A673 (cell line): ENCODE measurements around the gene ST8SIA5. TPM values are rescaled to one million over a fixed set of nuclear protein-coding genes. Genes with fewer than 3 reads are reported as not detected.
A peak's percentile ranks its signal among the peaks of the same experiment; 100 is the strongest.

ENCODE experiments used
- BruUV-seq: library from RNA; stranded (reverse); fragments of 400-500 nt; replicated peaks from 2 replicates; lab custom pipeline; 2021; lab: Mats Ljungman, UMichigan
- CTCF ChIA-PET: fragments of 300-600 bp; sonication (Branson Sonifier 250); formaldehyde crosslinking; loops from one replicate; lab custom pipeline; 2022; ENCODE audit warnings: antibody characterized with exemption; lab: Charles Lee
- POLR2A ChIA-PET: fragments of 300-600 bp; sonication (Branson Sonifier 250); formaldehyde crosslinking; loops from one replicate; lab custom pipeline; 2022; ENCODE audit warnings: antibody characterized with exemption; ENCODE audit not compliant: low non-redundant PET; lab: Charles Lee
- DNase-seq: peaks from one replicate; pipeline ENCODE4 v3.0.0-alpha.2; 2015; ENCODE audit warnings: low spot score
- H3K27ac ChIP-seq: fragments of 200-600 bp; sonication (generic); 2 replicates; pipeline ENCODE4 v1.5.1; 2016; ENCODE audit warnings: mixed run types, low read depth, mild to moderate bottlenecking, mixed read lengths, antibody characterized with exemption, low read length; ENCODE audit not compliant: poor library complexity, severe bottlenecking
- H3K27me3 ChIP-seq: fragments of 200-600 bp; sonication (generic); replicated peaks from 2 replicates; pipeline ENCODE4 v1.6.1; 2017; ENCODE audit warnings: mixed run types, low read depth, mild to moderate bottlenecking, mixed read lengths, antibody characterized with exemption, low read length; ENCODE audit not compliant: insufficient read depth, poor library complexity
- H3K36me3 ChIP-seq: fragments of 200-600 bp; sonication (generic); 2 replicates; pipeline ENCODE4 v1.6.1; 2016; ENCODE audit warnings: mixed run types, mild to moderate bottlenecking, mixed read lengths, antibody characterized with exemption, low read length; ENCODE audit not compliant: insufficient read depth, poor library complexity, severe bottlenecking
- H3K4me1 ChIP-seq: fragments of 200-600 bp; sonication (generic); 2 replicates; pipeline ENCODE4 v1.6.1; 2017; ENCODE audit warnings: mixed run types, mild to moderate bottlenecking, mixed read lengths, antibody characterized with exemption, low read length; ENCODE audit not compliant: insufficient read depth, poor library complexity, severe bottlenecking
- H3K4me3 ChIP-seq: fragments of 200-600 bp; sonication (generic); 2 replicates; pipeline ENCODE4 v1.5.1; 2016; ENCODE audit warnings: low read depth, mixed run types, mild to moderate bottlenecking, mixed read lengths, low read length; ENCODE audit not compliant: poor library complexity, severe bottlenecking
- H3K9me3 ChIP-seq: fragments of 200-600 bp; sonication (generic); 2 replicates; pipeline ENCODE4 v1.6.1; 2016; ENCODE audit warnings: mixed run types, low read depth, mild to moderate bottlenecking, mixed read lengths, antibody characterized with exemption, low read length; ENCODE audit not compliant: poor library complexity, severe bottlenecking
- EZH2 ChIP-seq: fragments of 200-600 bp; sonication (generic); IDR thresholded peaks from 2 replicates; pipeline ENCODE4 v1.6.1; 2017; ENCODE audit warnings: borderline replicate concordance, low read depth, mild to moderate bottlenecking, mixed read lengths, antibody characterized with exemption, low read length; ENCODE audit not compliant: poor library complexity, severe bottlenecking
- intact Hi-C: fragments of 100-400 bp; cut with micrococcal nuclease; formaldehyde crosslinking; loops from one replicate; pipeline ENCODE4 v1.10.0; 2022; ENCODE audit not compliant: unreplicated experiment
- total RNA-seq: library from RNA; stranded (reverse); gene quantifications from 2 replicates; pipeline ENCODE4 v1.2.3, GENCODE V29; 2021
- TF ChIP-seq, protein P1 (sequence below): fragments of 300-800, 200-600 bp; sonication (generic); conservative IDR thresholded peaks from 2 replicates; pipeline ENCODE4 v1.5.1; 2017; ENCODE audit warnings: low read depth, mild to moderate bottlenecking, antibody characterized with exemption, low read length, moderate library complexity, mixed read lengths

ST8SIA5 gene
- total RNA-seq, 1 experiment from 2014 or later: 17.9 TPM

DNA sequence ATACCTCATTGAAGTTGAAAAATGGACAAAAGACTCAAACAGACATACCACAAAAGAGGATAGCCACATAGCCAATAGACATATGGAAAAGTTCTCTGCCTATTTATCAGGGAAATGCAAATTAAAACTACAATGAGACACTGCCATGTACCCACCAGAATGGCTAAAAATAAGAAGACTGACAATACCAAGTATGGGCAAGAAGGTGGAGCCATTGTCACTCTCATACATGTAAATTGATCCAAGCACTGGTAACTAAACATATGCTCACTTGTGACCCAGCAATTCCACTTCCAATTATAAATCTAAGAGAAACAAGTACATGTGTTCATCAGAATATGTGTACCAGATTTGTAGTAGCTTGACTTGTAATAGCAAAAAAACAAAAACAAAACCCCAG, 104.5 kb downstream of the ST8SIA5 start:
- BruUV-seq: no TSS peak
- intact Hi-C loops: no loop called here
- Histone ChIP-seq H3K27ac (no peak overlapping the region), H3K36me3 (no peaks in the 10 kb centered on the region), H3K9me3 (no peaks in the 10 kb centered on the region), H3K27me3 (no peaks in the 10 kb centered on the region), H3K4me3 (no peak overlapping the region), H3K4me1 (no peaks in the 10 kb centered on the region)
- CTCF ChIA-PET: no interaction called here
- no peak for TF ChIP-seq EZH2
- TF ChIP-seq, protein P1, sequence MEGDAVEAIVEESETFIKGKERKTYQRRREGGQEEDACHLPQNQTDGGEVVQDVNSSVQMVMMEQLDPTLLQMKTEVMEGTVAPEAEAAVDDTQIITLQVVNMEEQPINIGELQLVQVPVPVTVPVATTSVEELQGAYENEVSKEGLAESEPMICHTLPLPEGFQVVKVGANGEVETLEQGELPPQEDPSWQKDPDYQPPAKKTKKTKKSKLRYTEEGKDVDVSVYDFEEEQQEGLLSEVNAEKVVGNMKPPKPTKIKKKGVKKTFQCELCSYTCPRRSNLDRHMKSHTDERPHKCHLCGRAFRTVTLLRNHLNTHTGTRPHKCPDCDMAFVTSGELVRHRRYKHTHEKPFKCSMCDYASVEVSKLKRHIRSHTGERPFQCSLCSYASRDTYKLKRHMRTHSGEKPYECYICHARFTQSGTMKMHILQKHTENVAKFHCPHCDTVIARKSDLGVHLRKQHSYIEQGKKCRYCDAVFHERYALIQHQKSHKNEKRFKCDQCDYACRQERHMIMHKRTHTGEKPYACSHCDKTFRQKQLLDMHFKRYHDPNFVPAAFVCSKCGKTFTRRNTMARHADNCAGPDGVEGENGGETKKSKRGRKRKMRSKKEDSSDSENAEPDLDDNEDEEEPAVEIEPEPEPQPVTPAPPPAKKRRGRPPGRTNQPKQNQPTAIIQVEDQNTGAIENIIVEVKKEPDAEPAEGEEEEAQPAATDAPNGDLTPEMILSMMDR: 0 out of 2 replicates have a peak, but pooled peaks have one; percentile 14
- POLR2A ChIA-PET: no interaction called here
- DNase-seq: no peak

DNA sequence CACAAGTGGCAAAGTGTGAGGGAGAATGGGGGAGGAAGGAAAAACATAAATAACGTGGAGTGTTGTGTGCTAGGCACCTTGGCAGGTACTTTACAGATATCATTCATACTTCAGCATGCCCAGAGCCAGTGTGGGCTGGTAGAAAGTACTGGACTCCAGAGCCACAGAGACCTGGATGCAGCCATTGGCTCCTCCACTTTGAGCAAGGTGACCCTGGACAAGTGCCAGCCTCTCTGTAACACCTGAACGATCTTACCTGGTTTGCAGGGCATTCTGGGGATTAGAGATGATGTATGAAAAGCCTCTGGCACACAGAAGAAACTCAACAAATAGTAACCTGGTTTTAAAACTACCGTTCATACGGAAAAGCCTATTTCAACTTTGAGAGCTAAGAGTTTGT, 106.2 kb downstream of the ST8SIA5 start:
- ChIA-PET POLR2A (no interaction called here), CTCF (interaction anchor here (0.6 kb wide), 1 partner anchor 271 kb away, joined by 3 read pairs; no protein-coding TSS in a partner anchor)
- BruUV-seq: no TSS peak
- intact Hi-C loops: no loop called here
- Histone ChIP-seq H3K9me3 (no peaks in the 10 kb centered on the region), H3K36me3 (no peaks in the 10 kb centered on the region), H3K27ac (no peak overlapping the region), H3K4me3 (no peak overlapping the region), H3K4me1 (no peaks in the 10 kb centered on the region), H3K27me3 (no peaks in the 10 kb centered on the region)
- DNase-seq: no peak
- TF ChIP-seq, protein P1: no peak
- no peak for TF ChIP-seq EZH2

DNA sequence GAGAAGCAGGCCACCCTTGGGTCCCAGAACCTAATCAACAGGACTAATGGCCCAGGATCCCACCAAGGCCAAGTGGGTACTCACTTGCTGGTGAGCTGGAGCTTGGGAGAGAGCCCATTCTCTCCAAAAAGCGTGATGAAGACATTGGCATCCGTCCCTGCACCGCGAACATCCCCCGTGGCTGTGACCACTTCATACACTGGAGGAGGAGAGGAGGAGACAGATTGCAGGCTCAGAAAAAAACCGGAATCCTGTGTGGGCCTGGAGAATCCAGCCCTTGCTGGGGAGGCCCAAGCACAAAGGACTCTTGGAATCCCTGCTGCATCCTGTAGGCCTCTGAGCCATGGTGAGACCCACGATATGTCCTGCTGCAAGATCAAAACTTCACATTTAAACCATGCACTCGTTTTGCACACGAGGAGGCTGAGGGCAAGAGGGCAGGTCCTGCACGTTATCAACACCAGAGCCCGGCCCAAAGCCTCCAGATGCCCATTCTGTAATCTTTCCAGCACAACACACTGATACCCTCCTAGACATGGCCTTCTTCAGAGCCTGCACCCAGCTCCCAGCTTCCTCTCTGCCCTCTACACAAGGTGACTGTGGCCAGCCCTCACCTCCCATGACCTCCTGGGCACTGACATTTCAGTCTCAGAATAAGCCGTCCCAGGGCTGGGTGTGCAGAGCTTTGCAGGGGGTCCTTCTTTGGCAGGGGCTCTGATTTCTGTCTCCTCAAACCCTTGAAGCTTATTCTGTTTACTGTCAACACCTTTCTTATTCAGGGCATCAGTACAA, 107.6 kb downstream of the ST8SIA5 start:
- Histone ChIP-seq H3K4me3 (no peak overlapping the region), H3K27ac (no peak overlapping the region), H3K9me3 (no peaks in the 10 kb centered on the region), H3K4me1 (no peaks in the 10 kb centered on the region), H3K36me3 (no peaks in the 10 kb centered on the region), H3K27me3 (no peaks in the 10 kb centered on the region)
- no TSS peak for BruUV-seq
- ChIA-PET POLR2A (no interaction called here), CTCF (no interaction called here)
- TF ChIP-seq EZH2: no peak
- TF ChIP-seq, protein P1: no peak
- intact Hi-C loops: loop anchor here (10.0 kb wide), 1 partner anchor 164 kb away; no protein-coding TSS in a partner anchor
- no peak for DNase-seq
